Ramos (cell line): ENCODE data around the gene NHSL2.
"Not testable (repeated sequence)": the region's sequence is repeated elsewhere in the genome, so short reads cannot be mapped to it uniquely, and the experiment has no call there.

ENCODE experiments used
- in situ Hi-C: fragments of 300-500 bp; cut with MboI; formaldehyde crosslinking; loops from one replicate; pipeline ENCODE4 v1.14.3; 2022; ENCODE audit warnings: low sequenced_read_pairs; ENCODE audit not compliant: unreplicated experiment

Gene NHSL2

DNA sequence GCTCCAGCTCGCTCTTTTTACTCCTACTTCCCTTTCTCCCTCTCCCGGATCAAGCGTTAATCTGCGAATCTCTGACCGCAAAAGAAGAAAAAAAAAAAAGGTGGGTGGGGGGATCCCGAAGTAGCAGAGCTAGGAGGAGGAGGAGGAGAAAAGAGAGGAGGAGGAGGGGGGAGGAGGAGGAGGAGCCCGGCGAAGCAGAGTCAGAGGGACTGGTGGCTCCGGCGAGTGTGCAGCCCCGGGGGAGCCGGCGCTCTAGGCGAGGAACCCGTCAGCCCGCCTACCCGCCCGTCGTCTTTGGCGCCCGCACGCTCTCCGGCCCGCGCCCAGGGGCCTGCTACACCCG, at the start of gene NHSL2:
TSS of gene NHSL2 (plus strand) at position 203 of the 343 bp plus-strand sequence.
- in situ Hi-C loops, result no loop called here

- in situ Hi-C loops, result no loop called here
Measured at GRCh38 chrX:71867680-71868079, 43.0 kb upstream of the NHSL2 start.

DNA sequence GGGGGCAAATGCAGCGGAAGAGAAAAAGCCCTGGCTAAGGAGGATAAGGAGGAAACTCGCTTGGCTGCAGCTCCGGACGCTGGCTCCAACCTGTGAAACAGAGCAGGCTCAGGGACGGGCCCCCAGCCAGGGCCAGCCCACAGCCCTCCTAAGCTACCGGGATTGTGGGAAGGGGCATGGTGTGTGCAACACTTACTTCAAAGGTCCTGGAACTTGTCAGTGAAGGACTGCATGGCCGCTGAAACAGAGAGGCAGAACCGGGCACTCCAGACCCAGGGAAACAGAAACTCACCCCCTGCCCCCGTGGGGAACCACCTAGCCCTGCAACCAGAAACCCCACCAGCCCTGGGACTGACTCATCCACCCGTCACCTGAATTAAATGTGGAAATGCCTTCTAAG, 41.1 kb upstream of the NHSL2 start:
- in situ Hi-C loops, result not testable (repeated sequence)

DNA sequence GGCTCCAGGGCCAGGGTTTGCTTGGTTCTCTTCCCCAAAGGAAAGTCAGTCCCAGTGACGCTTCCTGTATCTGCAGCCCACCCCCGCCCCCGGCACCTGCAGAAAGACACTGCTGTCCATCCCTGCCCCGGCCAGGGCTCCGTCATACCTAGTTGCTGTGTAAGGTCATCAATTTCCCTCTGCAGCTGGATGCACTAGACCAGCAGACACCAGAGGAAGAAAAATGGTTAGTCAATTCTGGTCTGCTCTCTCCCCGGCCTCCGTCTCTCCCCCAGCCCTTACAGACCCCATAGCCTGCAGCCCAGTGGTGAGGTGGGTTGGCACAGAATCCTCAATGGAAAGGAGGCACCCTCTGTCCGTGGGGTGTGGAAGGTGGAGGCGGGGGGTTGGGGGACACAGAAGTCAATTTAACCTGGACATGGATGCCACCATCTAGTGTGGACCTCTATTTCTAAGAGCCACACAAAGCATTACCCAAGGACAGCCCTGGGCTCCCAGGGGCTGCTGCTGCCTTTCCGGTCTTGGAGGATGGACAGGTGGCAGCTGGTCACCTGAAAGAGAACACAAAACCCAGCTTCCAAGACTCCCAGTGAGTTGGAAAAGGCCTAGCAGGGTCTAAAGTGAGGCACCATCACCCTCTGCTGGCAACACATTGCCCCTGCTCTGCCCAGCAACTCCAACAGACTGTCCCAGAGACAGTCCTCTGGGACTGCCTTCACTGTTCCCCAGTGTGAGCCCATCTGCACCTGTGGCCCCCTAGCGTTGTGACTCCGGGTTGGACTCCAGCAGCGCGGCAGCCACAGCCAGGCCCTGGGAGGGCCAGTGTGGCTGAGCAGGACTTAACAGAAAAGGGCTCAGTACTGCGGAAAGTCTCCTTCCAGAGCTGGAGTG, 40.2 kb upstream of the NHSL2 start:
- in situ Hi-C loops, result no loop called here

DNA sequence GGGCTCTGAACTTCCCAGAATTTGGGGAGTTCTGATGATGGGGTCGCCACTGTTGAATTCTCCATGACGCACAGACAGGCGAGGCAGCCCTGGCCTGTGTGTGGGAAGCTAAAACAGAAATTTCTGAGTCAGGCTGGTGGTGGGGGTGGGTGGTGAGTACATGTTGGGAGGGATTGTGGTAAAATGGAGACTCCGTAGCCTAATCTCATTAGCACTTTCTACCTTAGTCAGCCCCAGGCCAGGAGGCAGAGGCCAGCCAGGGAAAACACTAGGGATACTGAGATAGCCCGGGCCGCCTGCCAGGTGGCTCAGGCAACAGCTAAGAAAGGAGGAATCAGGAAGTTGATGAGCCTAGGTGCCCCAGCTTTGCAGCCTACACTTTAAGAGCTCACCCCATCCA, 39.3 kb upstream of the NHSL2 start:
- in situ Hi-C loops, result no loop called here

- in situ Hi-C loops, result no loop called here
Measured at GRCh38 chrX:71872542-71873458, 37.8 kb upstream of the NHSL2 start.

GRCh38 chrX:71873459-71873833, 37.2 kb upstream of the NHSL2 start:
- in situ Hi-C loops, result no loop called here

GRCh38 chrX:71876841-71877240, 33.8 kb upstream of the NHSL2 start:
- in situ Hi-C loops, result not testable (repeated sequence)

DNA sequence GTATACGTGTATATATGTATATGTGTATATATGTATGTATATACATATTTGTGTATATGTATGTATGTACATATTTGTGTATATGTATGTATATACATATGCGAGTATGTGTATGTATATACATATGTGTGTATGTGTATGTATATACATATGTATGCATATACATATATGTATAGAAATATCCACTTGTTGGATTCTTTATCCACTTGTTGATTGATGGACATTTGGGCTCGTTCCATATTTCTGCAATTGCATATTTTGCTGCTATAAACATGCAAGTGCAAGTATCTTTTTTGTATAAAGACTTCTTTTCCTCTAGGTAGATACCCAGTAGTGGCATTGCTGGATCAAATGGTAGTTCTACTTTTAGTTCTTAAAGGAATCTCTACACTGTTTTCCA, 25.5 kb upstream of the NHSL2 start:
- in situ Hi-C loops, result no loop called here

DNA sequence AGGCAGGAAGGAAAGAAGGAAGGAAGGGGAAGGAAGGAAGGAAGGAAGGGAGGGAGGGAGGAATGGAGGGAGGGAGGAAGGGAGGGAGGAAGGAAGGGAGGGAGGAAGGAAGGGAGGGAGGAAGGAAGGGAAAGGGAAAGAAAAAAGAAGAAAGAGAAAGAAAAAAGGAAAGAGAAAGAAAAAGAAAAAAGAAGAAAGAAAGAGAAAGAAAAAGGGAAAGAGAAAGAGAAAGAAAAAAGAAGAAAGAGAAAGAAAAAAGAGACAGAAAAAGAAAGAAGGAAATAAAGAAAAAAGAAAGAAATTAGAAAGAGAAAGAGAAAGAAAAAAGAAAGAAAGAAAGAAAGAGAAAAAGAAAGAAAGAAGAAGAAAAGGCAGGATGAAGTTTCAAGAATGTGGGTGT, 15.0 kb upstream of the NHSL2 start:
- in situ Hi-C loops, result no loop called here

- in situ Hi-C loops, result no loop called here
Measured at GRCh38 chrX:71906144-71906543, 4.5 kb upstream of the NHSL2 start.

- in situ Hi-C loops, result no loop called here
Measured at GRCh38 chrX:71908387-71908786, 2.3 kb upstream of the NHSL2 start.

GRCh38 chrX:71909956-71910355, 689 bp upstream of the NHSL2 start:
- in situ Hi-C loops, result no loop called here

GRCh38 chrX:71910986-71911730, 513 bp downstream of the NHSL2 start:
- in situ Hi-C loops, result no loop called here

DNA sequence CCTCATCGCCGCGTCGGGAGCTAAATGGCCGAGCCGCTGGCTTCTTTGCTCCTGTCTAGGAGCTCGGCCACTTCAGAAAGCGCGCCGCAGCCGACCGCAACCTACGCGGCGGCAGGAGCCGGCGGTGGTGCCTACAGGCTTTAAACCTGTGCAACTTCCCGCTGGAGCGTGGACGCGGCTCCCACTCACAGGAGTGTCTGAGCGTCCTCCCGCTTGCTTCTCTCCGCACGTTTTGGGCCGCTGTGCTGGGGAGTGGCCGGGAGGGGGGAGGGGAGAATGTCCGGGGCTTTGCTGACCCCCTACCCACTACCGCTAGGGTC, 1.0 kb downstream of the NHSL2 start:
- in situ Hi-C loops, result no loop called here

- in situ Hi-C loops, result no loop called here
Measured at GRCh38 chrX:71912156-71912555, 1.5 kb downstream of the NHSL2 start.

DNA sequence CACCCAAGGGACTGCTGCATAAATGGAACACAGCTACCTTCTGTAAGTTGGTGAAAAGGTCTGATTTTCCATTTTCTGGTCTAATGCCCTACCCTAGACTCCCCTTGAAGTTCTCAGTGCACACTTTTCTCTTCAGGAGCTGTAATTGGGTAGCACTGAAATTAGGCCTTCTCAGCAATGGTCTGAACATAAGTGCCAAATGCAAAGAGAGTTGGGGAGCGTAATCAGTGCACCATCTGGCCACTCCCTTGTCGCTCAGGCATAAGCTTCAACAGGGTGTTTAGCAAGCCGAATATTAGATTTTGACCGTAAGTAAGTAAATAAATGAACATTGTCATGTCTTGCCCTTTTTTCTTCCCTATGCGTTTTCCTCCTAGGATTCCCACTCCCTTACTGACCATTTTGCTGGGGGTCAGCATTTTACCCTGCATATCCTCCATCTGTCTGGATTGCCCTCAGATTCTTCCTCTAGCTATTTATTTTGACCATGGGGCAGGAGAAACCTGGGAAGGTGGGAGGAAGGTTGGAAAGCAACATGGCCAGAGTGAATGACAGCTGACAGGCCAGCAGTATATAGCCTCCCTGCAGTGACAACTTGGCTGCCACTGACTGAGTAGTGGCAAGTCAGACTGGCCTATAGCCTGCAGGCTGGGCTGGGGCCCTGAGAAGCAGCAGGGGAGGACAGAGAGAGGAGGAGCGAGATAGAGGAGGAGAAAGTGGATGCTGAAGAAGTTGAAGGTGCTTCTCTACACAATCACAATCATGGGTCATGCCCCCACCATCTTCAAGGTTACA, 2.7 kb downstream of the NHSL2 start:
- in situ Hi-C loops, result no loop called here

DNA sequence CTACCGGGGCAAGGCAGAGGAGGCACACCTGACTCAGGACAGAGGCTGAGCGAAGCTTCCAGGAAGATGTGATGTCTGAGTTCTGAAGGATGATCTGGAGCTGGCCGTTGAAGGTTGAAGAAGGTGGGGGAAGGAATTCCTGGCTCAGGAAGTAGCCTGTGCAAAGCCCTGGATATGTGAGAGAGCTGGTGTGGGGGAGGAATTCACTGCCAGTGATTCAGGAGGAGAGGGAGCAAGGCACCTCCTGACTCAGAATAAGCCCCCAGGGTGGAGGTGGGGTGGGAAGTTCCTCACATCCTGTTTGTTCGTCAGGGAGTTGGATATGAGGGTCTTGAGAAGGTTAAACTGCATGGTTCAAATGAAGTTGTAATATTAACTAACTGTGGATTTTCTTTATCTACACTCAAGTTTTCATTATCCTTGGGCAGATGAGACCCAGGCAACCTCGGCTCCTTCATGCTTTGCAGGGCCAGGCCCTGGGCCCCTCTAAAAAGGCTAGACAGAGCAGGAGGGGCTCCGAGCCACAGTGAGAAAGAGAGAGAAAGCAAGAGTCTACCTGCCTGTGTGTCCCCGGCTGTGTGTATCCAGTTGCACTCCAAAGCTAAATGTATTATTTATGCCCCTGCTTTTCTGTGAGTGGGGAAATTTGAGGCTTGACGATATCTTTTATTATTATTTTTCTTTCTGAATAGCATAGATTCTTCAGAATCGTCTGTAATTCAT, 7.1 kb downstream of the NHSL2 start:
- in situ Hi-C loops, result no loop called here

DNA sequence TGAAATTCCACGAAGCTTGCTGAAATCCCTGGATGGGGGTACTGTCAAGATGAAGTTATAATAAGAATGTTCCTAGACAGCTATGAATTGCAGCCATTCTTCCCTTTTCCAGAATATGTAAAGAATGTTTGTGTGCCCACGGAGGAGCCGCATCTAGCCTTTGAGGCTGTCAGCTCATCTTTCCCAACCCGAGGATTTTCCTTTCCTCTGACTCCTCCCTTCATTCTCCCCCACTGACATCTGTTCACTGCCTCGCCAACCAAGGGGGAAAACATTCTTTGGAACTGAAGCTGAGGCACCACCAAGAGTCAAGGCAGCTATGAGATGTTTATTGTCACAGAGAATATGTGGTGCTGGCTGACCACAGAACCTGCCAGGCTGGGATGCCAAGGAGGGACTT, 8.8 kb downstream of the NHSL2 start:
- in situ Hi-C loops, result no loop called here
